ENCODE results near the gene ROCK1. TPM values are rescaled to one million over a fixed set of nuclear protein-coding genes. Genes with fewer than 3 reads are reported as not detected.

Gene ROCK1
- total and polyA plus RNA-seq, 4 donors = 32.6 to 147 (median 70.4) TPM

GRCh38 chr18:21073180-21073579 lies 38.4 kb downstream of the ROCK1 start:
- no peak overlapping the region for H3K4me3 ChIP-seq (ENCODE audit: low read length in 2 of 2)
- ATAC-seq (ENCODE audit: low FRiP score) = no peak
- intact Hi-C loops (cut with DNase I) = no loop called here
- no peak overlapping the region for H3K27ac ChIP-seq (ENCODE audit: low read depth in 1 of 2, low read length in 2 of 2)
- no peaks in the 10 kb centered on the region for H3K27me3 ChIP-seq (ENCODE audit: control insufficient read depth in 1 of 2, insufficient read depth in 2 of 2, low read length in 1 of 2)
- no peak for DNase-seq
- H3K36me3 ChIP-seq (ENCODE audit: control insufficient read depth in 1 of 2, insufficient read depth in 2 of 2, low read length in 1 of 2) = no peaks in the 10 kb centered on the region
- peaks cover 7% of the 10 kb centered on the region in 2 donors for H3K4me1 ChIP-seq (ENCODE audit: control insufficient read depth in 1 of 2, insufficient read depth in 2 of 2, low read length in 2 of 2)
- H3K9me3 ChIP-seq (ENCODE audit: control insufficient read depth, low read length) = no peaks in the 10 kb centered on the region

GRCh38 chr18:21071071-21071470 lies 40.5 kb downstream of the ROCK1 start:
- Histone ChIP-seq H3K27ac (ENCODE audit: low read depth in 1 of 2, low read length in 2 of 2) (no peak overlapping the region), H3K27me3 (ENCODE audit: control insufficient read depth in 1 of 2, insufficient read depth in 2 of 2, low read length in 1 of 2) (no peaks in the 10 kb centered on the region), H3K4me1 (ENCODE audit: control insufficient read depth in 1 of 2, insufficient read depth in 2 of 2, low read length in 2 of 2) (peaks cover 2 to 4% of the 10 kb centered on the region in 2 donors), H3K4me3 (ENCODE audit: low read length in 2 of 2) (no peak overlapping the region), H3K36me3 (ENCODE audit: control insufficient read depth in 1 of 2, insufficient read depth in 2 of 2, low read length in 1 of 2) (no peaks in the 10 kb centered on the region), H3K9me3 (ENCODE audit: control insufficient read depth, low read length) (no peaks in the 10 kb centered on the region)
- WGBS, 2 donors = 82 to 92% methylated on average over 4 of the region's 4 CpGs
- ATAC-seq (ENCODE audit: low FRiP score) (no peak), DNase-seq (no peak)
- intact Hi-C loops (cut with DNase I) = no loop called here

GRCh38 chr18:21069468-21069867 lies 42.1 kb downstream of the ROCK1 start:
- Histone ChIP-seq H3K27ac (ENCODE audit: low read depth in 1 of 2, low read length in 2 of 2) (no peak overlapping the region), H3K27me3 (ENCODE audit: control insufficient read depth in 1 of 2, insufficient read depth in 2 of 2, low read length in 1 of 2) (no peaks in the 10 kb centered on the region), H3K4me3 (ENCODE audit: low read length in 2 of 2) (no peak overlapping the region), H3K9me3 (ENCODE audit: control insufficient read depth, low read length) (no peaks in the 10 kb centered on the region), H3K4me1 (ENCODE audit: control insufficient read depth in 1 of 2, insufficient read depth in 2 of 2, low read length in 2 of 2) (peaks cover 2 to 9% of the 10 kb centered on the region in 2 donors), H3K36me3 (ENCODE audit: control insufficient read depth in 1 of 2, insufficient read depth in 2 of 2, low read length in 1 of 2) (no peaks in the 10 kb centered on the region)
- ATAC-seq (ENCODE audit: low FRiP score) = no peak
- intact Hi-C loops (cut with DNase I) = no loop called here
- 86 to 90% methylated on average over 1 of the region's 1 CpG for WGBS, 2 donors
- no peak for DNase-seq

- ATAC-seq (ENCODE audit: low FRiP score) (no peak), DNase-seq (no peak)
- H3K9me3 ChIP-seq (ENCODE audit: control insufficient read depth, low read length) = no peaks in the 10 kb centered on the region
- H3K27ac ChIP-seq (ENCODE audit: low read depth in 1 of 2, low read length in 2 of 2) = no peak overlapping the region
- H3K27me3 ChIP-seq (ENCODE audit: control insufficient read depth in 1 of 2, insufficient read depth in 2 of 2, low read length in 1 of 2) = no peaks in the 10 kb centered on the region
- intact Hi-C loops (cut with DNase I) = no loop called here
- H3K4me3 ChIP-seq (ENCODE audit: low read length in 2 of 2) = no peak overlapping the region
- H3K36me3 ChIP-seq (ENCODE audit: control insufficient read depth in 1 of 2, insufficient read depth in 2 of 2, low read length in 1 of 2) = no peaks in the 10 kb centered on the region
- peaks cover 0 to 4% of the 10 kb centered on the region in 2 donors for H3K4me1 ChIP-seq (ENCODE audit: control insufficient read depth in 1 of 2, insufficient read depth in 2 of 2, low read length in 2 of 2)
Observed at GRCh38 chr18:21064347-21064746, 47.3 kb downstream of the ROCK1 start.

- Histone ChIP-seq H3K4me1 (ENCODE audit: control insufficient read depth in 1 of 2, insufficient read depth in 2 of 2, low read length in 2 of 2) (peaks cover 0 to 4% of the 10 kb centered on the region in 2 donors), H3K4me3 (ENCODE audit: low read length in 2 of 2) (no peak overlapping the region), H3K27me3 (ENCODE audit: control insufficient read depth in 1 of 2, insufficient read depth in 2 of 2, low read length in 1 of 2) (no peaks in the 10 kb centered on the region), H3K27ac (ENCODE audit: low read depth in 1 of 2, low read length in 2 of 2) (no peak overlapping the region), H3K9me3 (ENCODE audit: control insufficient read depth, low read length) (no peaks in the 10 kb centered on the region), H3K36me3 (ENCODE audit: control insufficient read depth in 1 of 2, insufficient read depth in 2 of 2, low read length in 1 of 2) (no peaks in the 10 kb centered on the region)
- ATAC-seq (ENCODE audit: low FRiP score) (no peak), DNase-seq (no peak)
- WGBS, 2 donors = 77 to 78% methylated on average over 1 of the region's 1 CpG
- intact Hi-C loops (cut with DNase I) = no loop called here
Observed at GRCh38 chr18:21063011-21063410, 48.6 kb downstream of the ROCK1 start.

GRCh38 chr18:21057112-21057511 lies 54.5 kb downstream of the ROCK1 start:
- DNase-seq = no peak
- Histone ChIP-seq H3K4me3 (ENCODE audit: low read length in 2 of 2) (no peak overlapping the region), H3K27me3 (ENCODE audit: control insufficient read depth in 1 of 2, insufficient read depth in 2 of 2, low read length in 1 of 2) (no peaks in the 10 kb centered on the region), H3K36me3 (ENCODE audit: control insufficient read depth in 1 of 2, insufficient read depth in 2 of 2, low read length in 1 of 2) (no peaks in the 10 kb centered on the region), H3K4me1 (ENCODE audit: control insufficient read depth in 1 of 2, insufficient read depth in 2 of 2, low read length in 2 of 2) (peaks cover 4 to 8% of the 10 kb centered on the region in 2 donors), H3K9me3 (ENCODE audit: control insufficient read depth, low read length) (no peaks in the 10 kb centered on the region), H3K27ac (ENCODE audit: low read depth in 1 of 2, low read length in 2 of 2) (no peak overlapping the region)
- intact Hi-C loops (cut with DNase I) = loop anchor here in 1 of 2 donors (10.0 kb wide), 1 partner anchor 48 kb away; no protein-coding TSS in a partner anchor
- WGBS, 2 donors = 84 to 88% methylated on average over 1 of the region's 1 CpG
- ATAC-seq (ENCODE audit: low FRiP score) = no peak

- Histone ChIP-seq H3K27ac (ENCODE audit: low read depth in 1 of 2, low read length in 2 of 2) (no peak overlapping the region), H3K4me1 (ENCODE audit: control insufficient read depth in 1 of 2, insufficient read depth in 2 of 2, low read length in 2 of 2) (peaks cover 4 to 9% of the 10 kb centered on the region in 2 donors), H3K9me3 (ENCODE audit: control insufficient read depth, low read length) (no peaks in the 10 kb centered on the region), H3K27me3 (ENCODE audit: control insufficient read depth in 1 of 2, insufficient read depth in 2 of 2, low read length in 1 of 2) (no peaks in the 10 kb centered on the region), H3K4me3 (ENCODE audit: low read length in 2 of 2) (no peak overlapping the region), H3K36me3 (ENCODE audit: control insufficient read depth in 1 of 2, insufficient read depth in 2 of 2, low read length in 1 of 2) (no peaks in the 10 kb centered on the region)
- ATAC-seq (ENCODE audit: low FRiP score) (no peak), DNase-seq (no peak)
- intact Hi-C loops (cut with DNase I) = loop anchor here in 1 of 2 donors (10.0 kb wide), 1 partner anchor 48 kb away; no protein-coding TSS in a partner anchor
Observed at GRCh38 chr18:21056545-21056944, 55.1 kb downstream of the ROCK1 start.

- DNase-seq = no peak
- Histone ChIP-seq H3K27me3 (ENCODE audit: control insufficient read depth in 1 of 2, insufficient read depth in 2 of 2, low read length in 1 of 2) (no peaks in the 10 kb centered on the region), H3K4me3 (ENCODE audit: low read length in 2 of 2) (no peak overlapping the region), H3K27ac (ENCODE audit: low read depth in 1 of 2, low read length in 2 of 2) (no peak overlapping the region), H3K36me3 (ENCODE audit: control insufficient read depth in 1 of 2, insufficient read depth in 2 of 2, low read length in 1 of 2) (no peaks in the 10 kb centered on the region), H3K4me1 (ENCODE audit: control insufficient read depth in 1 of 2, insufficient read depth in 2 of 2, low read length in 2 of 2) (peaks cover 7 to 14% of the 10 kb centered on the region in 2 donors), H3K9me3 (ENCODE audit: control insufficient read depth, low read length) (no peaks in the 10 kb centered on the region)
- WGBS, 2 donors = 74 to 85% methylated on average over 3 of the region's 3 CpGs
- ATAC-seq (ENCODE audit: low FRiP score) = no peak
- intact Hi-C loops (cut with DNase I) = loop anchor here in 1 of 2 donors (10.0 kb wide), 1 partner anchor 50 kb away; no protein-coding TSS in a partner anchor
Observed at GRCh38 chr18:21054252-21054821, 57.3 kb downstream of the ROCK1 start.

GRCh38 chr18:21053127-21053526 lies 58.5 kb downstream of the ROCK1 start:
- Histone ChIP-seq H3K36me3 (ENCODE audit: control insufficient read depth in 1 of 2, insufficient read depth in 2 of 2, low read length in 1 of 2) (no peaks in the 10 kb centered on the region), H3K4me1 (ENCODE audit: control insufficient read depth in 1 of 2, insufficient read depth in 2 of 2, low read length in 2 of 2) (peaks cover 7 to 15% of the 10 kb centered on the region in 2 donors), H3K27me3 (ENCODE audit: control insufficient read depth in 1 of 2, insufficient read depth in 2 of 2, low read length in 1 of 2) (no peaks in the 10 kb centered on the region), H3K27ac (ENCODE audit: low read depth in 1 of 2, low read length in 2 of 2) (peak overlapping the region in 1 of 2 donors; percentile 10), H3K4me3 (ENCODE audit: low read length in 2 of 2) (no peak overlapping the region), H3K9me3 (ENCODE audit: control insufficient read depth, low read length) (no peaks in the 10 kb centered on the region)
- intact Hi-C loops (cut with DNase I) = loop anchor here in 1 of 2 donors (10.0 kb wide), 1 partner anchor 52 kb away; no protein-coding TSS in a partner anchor
- DNase-seq (no peak), ATAC-seq (ENCODE audit: low FRiP score) (peak; percentile 80)
